ENCODE results near the gene KCNH3.

The KCNH3 gene

GRCh38 chr12:49557187-49557916 lies 18.5 kb downstream of the KCNH3 start:
- Histone ChIP-seq H3K36me3 (peaks cover 69% of the 10 kb centered on the region), H3K4me3 (ENCODE audit: low read depth in 1 of 2, low read length in 1 of 2) (no peak overlapping the region), H3K27ac (no peak overlapping the region), H3K27me3 (peaks cover 12% of the 10 kb centered on the region), H3K4me1 (ENCODE audit: control insufficient read depth in 1 of 2, insufficient read depth in 1 of 2, low read depth in 1 of 2, low read length in 1 of 2) (no peaks in the 10 kb centered on the region), H3K9me3 (no peaks in the 10 kb centered on the region)
- TF ChIP-seq CTCF (IDR thresholded peaks at IDR 0.05) = no peak

- H3K9me3 ChIP-seq = no peaks in the 10 kb centered on the region
- no peak overlapping the region for H3K4me3 ChIP-seq (ENCODE audit: low read depth in 1 of 2, low read length in 1 of 2)
- no peaks in the 10 kb centered on the region for H3K4me1 ChIP-seq (ENCODE audit: control insufficient read depth in 1 of 2, insufficient read depth in 1 of 2, low read depth in 1 of 2, low read length in 1 of 2)
- no peak overlapping the region for H3K27ac ChIP-seq
- peaks cover 75% of the 10 kb centered on the region for H3K36me3 ChIP-seq
- H3K27me3 ChIP-seq = peaks cover 7% of the 10 kb centered on the region
- no peak for TF ChIP-seq CTCF (IDR thresholded peaks at IDR 0.05)
Measured at GRCh38 chr12:49557917-49558215, 19.0 kb downstream of the KCNH3 start.

- TF ChIP-seq CTCF (IDR thresholded peaks at IDR 0.05) = no peak
- Histone ChIP-seq H3K27ac (no peak overlapping the region), H3K4me1 (ENCODE audit: control insufficient read depth in 1 of 2, insufficient read depth in 1 of 2, low read depth in 1 of 2, low read length in 1 of 2) (no peaks in the 10 kb centered on the region), H3K9me3 (no peaks in the 10 kb centered on the region), H3K27me3 (peaks cover under 1% of the 10 kb centered on the region), H3K36me3 (peaks cover 81% of the 10 kb centered on the region), H3K4me3 (ENCODE audit: low read depth in 1 of 2, low read length in 1 of 2) (no peak overlapping the region)
Measured at GRCh38 chr12:49558526-49558925, 19.7 kb downstream of the KCNH3 start.

- H3K36me3 ChIP-seq = peaks cover 87% of the 10 kb centered on the region
- H3K4me3 ChIP-seq (ENCODE audit: low read depth in 1 of 2, low read length in 1 of 2) = no peak overlapping the region
- H3K27ac ChIP-seq = no peak overlapping the region
- TF ChIP-seq CTCF (IDR thresholded peaks at IDR 0.05) = no peak
- H3K9me3 ChIP-seq = no peaks in the 10 kb centered on the region
- no peaks in the 10 kb centered on the region for H3K4me1 ChIP-seq (ENCODE audit: control insufficient read depth in 1 of 2, insufficient read depth in 1 of 2, low read depth in 1 of 2, low read length in 1 of 2)
- no peaks in the 10 kb centered on the region for H3K27me3 ChIP-seq
Measured at GRCh38 chr12:49559011-49559675, 20.3 kb downstream of the KCNH3 start.

GRCh38 chr12:49560695-49561094 lies 21.9 kb downstream of the KCNH3 start:
- peaks cover 100% of the 10 kb centered on the region for H3K36me3 ChIP-seq
- no peaks in the 10 kb centered on the region for H3K4me1 ChIP-seq (ENCODE audit: control insufficient read depth in 1 of 2, insufficient read depth in 1 of 2, low read depth in 1 of 2, low read length in 1 of 2)
- no peak overlapping the region for H3K4me3 ChIP-seq (ENCODE audit: low read depth in 1 of 2, low read length in 1 of 2)
- no peaks in the 10 kb centered on the region for H3K9me3 ChIP-seq
- no peak overlapping the region for H3K27ac ChIP-seq
- no peaks in the 10 kb centered on the region for H3K27me3 ChIP-seq
- no peak for TF ChIP-seq CTCF (IDR thresholded peaks at IDR 0.05)
